Esophagus muscularis mucosa (tissue), 4 donors: ENCODE data around the gene RBFOX2. TPM values are rescaled to one million over a fixed set of nuclear protein-coding genes. Genes with fewer than 3 reads are reported as not detected.

Source experiments
- DNase-seq: peaks from one replicate; pipeline ENCODE4 v3.0.0-alpha.2; 2017; ENCODE audit errors: extremely low spot score
- H3K27ac ChIP-seq, 4 donors: fragments of 200-600 bp; sonication (generic); replicated peaks in 1 of 4; 1 replicate in 3 of 4; 2 replicates in 1 of 4; pipeline ENCODE4 v1.5.1; 2016 to 2019; ENCODE audit warnings: mild to moderate bottlenecking in 1 of 4
- H3K27me3 ChIP-seq, 4 donors: fragments of 200-600 bp; sonication (generic); one replicate each; pipeline versions ENCODE4 v1.5.1 to v1.6.0; 2016 to 2019
- H3K36me3 ChIP-seq, 4 donors: fragments of 200-600 bp; sonication (generic); one replicate each; pipeline ENCODE4 v1.5.1; 2016 to 2019
- H3K4me1 ChIP-seq, 4 donors: fragments of 200-600 bp; sonication (generic); one replicate each; pipeline ENCODE4 v1.5.1; 2016 to 2019
- H3K4me3 ChIP-seq, 4 donors: fragments of 200-600 bp; sonication (generic); 1 replicate in 2 of 4; 2 replicates in 2 of 4; pipeline ENCODE4 v1.5.1; 2016 to 2019; ENCODE audit warnings: mild to moderate bottlenecking in 4 of 4, moderate library complexity in 1 of 4
- H3K9me3 ChIP-seq, 4 donors: fragments of 200-600 bp; sonication (generic); 1 replicate in 3 of 4; 2 replicates in 1 of 4; pipeline ENCODE4 v1.5.1; 2016 to 2019
- CTCF ChIP-seq, 3 experiments: fragments of 200-600 bp in 2 of 3; fragments of 450-650 bp in 1 of 3; sonication (generic) in 2 of 3; IDR thresholded peaks; one replicate each; pipeline ENCODE4 v1.5.1; 2017 to 2019; ENCODE audit warnings: antibody characterized with exemption in 3 of 3, mild to moderate bottlenecking in 2 of 3, moderate library complexity in 1 of 3
- EP300 ChIP-seq: sonication (generic); formaldehyde crosslinking; IDR thresholded peaks from one replicate; pipeline ENCODE4 v1.6.1; 2017; ENCODE audit warnings: antibody characterized with exemption
- POLR2A ChIP-seq: fragments of 450-650 bp; IDR thresholded peaks from one replicate; pipeline ENCODE4 v1.6.1; 2017; ENCODE audit warnings: antibody characterized with exemption, moderate library complexity, mild to moderate bottlenecking, low read depth
- POLR2AphosphoS5 ChIP-seq, 2 donors: sonication (generic); formaldehyde crosslinking; IDR thresholded peaks; one replicate each; pipeline ENCODE4 v1.6.1; 2017; ENCODE audit warnings: antibody characterized with exemption in 2 of 2
- WGBS: methylation state at CpG from one replicate; pipeline ENCODE4 v1.1.5; 2018; 5-methylcytosine and 5-hydroxymethylcytosine counted together
- intact Hi-C: fragments of 100-400 bp; cut with DNase I; formaldehyde crosslinking; loops from one replicate; pipeline ENCODE4 v1.15.1; 2023
- total RNA-seq, 4 donors: library from RNA; depleted of rRNA; stranded (reverse); fragments of >200 nt; gene quantifications; one replicate each; pipeline versions ENCODE4 v1.1.0 to v1.2.1, GENCODE V29; 2016

Gene RBFOX2
- total RNA-seq, 4 donors from 2014 or later: 113 to 179 (median 155) TPM

GRCh38 chr22:35893698-35894097 lies 134.9 kb downstream of the RBFOX2 start:
- H3K4me1 ChIP-seq: peaks cover 31 to 60% (median 56%) of the 10 kb centered on the region in 4 donors
- H3K27ac ChIP-seq: peak overlapping the region; percentile 83 to 87 (median 85)
- H3K27me3 ChIP-seq: no peaks in the 10 kb centered on the region
- no peaks in the 10 kb centered on the region for H3K9me3 ChIP-seq
- no peaks in the 10 kb centered on the region for H3K36me3 ChIP-seq
- H3K4me3 ChIP-seq: peak overlapping the region; percentile 49 to 59 (median 54)
- intact Hi-C loops: no loop called here
- no peak for DNase-seq
- WGBS: 28% methylated on average over 4 of the region's 4 CpGs
- TF ChIP-seq EP300: no peak
- TF ChIP-seq POLR2AphosphoS5 (IDR thresholded peaks at IDR 0.05): peak; percentile 15 to 57
- TF ChIP-seq CTCF (IDR thresholded peaks at IDR 0.05): no peak
- no peak for TF ChIP-seq POLR2A

- DNase-seq: no peak
- Histone ChIP-seq H3K27me3 (no peaks in the 10 kb centered on the region), H3K27ac (peak overlapping the region; percentile 83 to 87 (median 85)), H3K4me1 (peaks cover 31 to 74% (median 60%) of the 10 kb centered on the region in 4 donors), H3K4me3 (peak overlapping the region in 3 of 4 donors; percentile 53 to 59 (median 55)), H3K36me3 (no peaks in the 10 kb centered on the region), H3K9me3 (no peaks in the 10 kb centered on the region)
- intact Hi-C loops: no loop called here
- peak in 1 of 2 donors; percentile 72 for TF ChIP-seq POLR2AphosphoS5 (IDR thresholded peaks at IDR 0.05)
- no peak for TF ChIP-seq CTCF (IDR thresholded peaks at IDR 0.05)
- WGBS: 14% methylated on average over 4 of the region's 4 CpGs
Measured at GRCh38 chr22:35892192-35892591, 136.4 kb downstream of the RBFOX2 start.

GRCh38 chr22:35891442-35891841 lies 137.2 kb downstream of the RBFOX2 start:
- no peak for DNase-seq
- H3K4me1 ChIP-seq: peaks cover 34 to 78% (median 63%) of the 10 kb centered on the region in 4 donors
- no peaks in the 10 kb centered on the region for H3K36me3 ChIP-seq
- H3K27me3 ChIP-seq: no peaks in the 10 kb centered on the region
- H3K4me3 ChIP-seq: peak overlapping the region in 1 of 4 donors; percentile 55
- TF ChIP-seq POLR2AphosphoS5 (IDR thresholded peaks at IDR 0.05) (no peak), EP300 (no peak), POLR2A (no peak), CTCF (IDR thresholded peaks at IDR 0.05) (no peak)
- no peaks in the 10 kb centered on the region for H3K9me3 ChIP-seq
- peak overlapping the region; percentile 83 to 87 (median 85) for H3K27ac ChIP-seq
- intact Hi-C loops: no loop called here
- 74% methylated on average over 1 of the region's 1 CpG for WGBS

- H3K36me3 ChIP-seq: no peaks in the 10 kb centered on the region
- intact Hi-C loops: no loop called here
- TF ChIP-seq POLR2AphosphoS5 (IDR thresholded peaks at IDR 0.05): no peak
- no peak for TF ChIP-seq POLR2A
- no peak for TF ChIP-seq EP300
- no peak for TF ChIP-seq CTCF (IDR thresholded peaks at IDR 0.05)
Measured at GRCh38 chr22:35889071-35889470, 139.6 kb downstream of the RBFOX2 start.

GRCh38 chr22:35888181-35888870 lies 140.3 kb downstream of the RBFOX2 start:
- intact Hi-C loops: no loop called here

More at GRCh38 chr22:35889071-35889470, 139.6 kb downstream of the RBFOX2 start:
- no peak for DNase-seq
- H3K9me3 ChIP-seq: no peaks in the 10 kb centered on the region
- H3K4me1 ChIP-seq: peaks cover 23 to 61% (median 49%) of the 10 kb centered on the region in 4 donors
- H3K27ac ChIP-seq: no peak overlapping the region
- 97% methylated on average over 4 of the region's 4 CpGs for WGBS
- H3K27me3 ChIP-seq: no peaks in the 10 kb centered on the region
- H3K4me3 ChIP-seq: no peak overlapping the region

More at GRCh38 chr22:35888181-35888870, 140.3 kb downstream of the RBFOX2 start:
- no peaks in the 10 kb centered on the region for H3K27me3 ChIP-seq
- H3K4me1 ChIP-seq: peaks cover 28 to 63% (median 51%) of the 10 kb centered on the region in 4 donors
- no peak for TF ChIP-seq POLR2AphosphoS5 (IDR thresholded peaks at IDR 0.05)
- TF ChIP-seq CTCF (IDR thresholded peaks at IDR 0.05): no peak
- no peak for TF ChIP-seq POLR2A
- TF ChIP-seq EP300: no peak
- no peaks in the 10 kb centered on the region for H3K36me3 ChIP-seq
- WGBS: 96% methylated on average over 2 of the region's 2 CpGs
- H3K4me3 ChIP-seq: no peak overlapping the region
- DNase-seq: no peak
- H3K27ac ChIP-seq: no peak overlapping the region
- no peaks in the 10 kb centered on the region for H3K9me3 ChIP-seq
